Left hindlimb (tissue), 1 donor: Measurements from ENCODE around the gene BCAR1.
"Not testable (repeated sequence)": the region's sequence is repeated elsewhere in the genome, so short reads cannot be mapped to it uniquely, and the experiment has no call there.

Experiments used
- DNase-seq: peaks from one replicate; pipeline ENCODE4 v3.0.0-alpha.2; 2018

Gene BCAR1

DNA sequence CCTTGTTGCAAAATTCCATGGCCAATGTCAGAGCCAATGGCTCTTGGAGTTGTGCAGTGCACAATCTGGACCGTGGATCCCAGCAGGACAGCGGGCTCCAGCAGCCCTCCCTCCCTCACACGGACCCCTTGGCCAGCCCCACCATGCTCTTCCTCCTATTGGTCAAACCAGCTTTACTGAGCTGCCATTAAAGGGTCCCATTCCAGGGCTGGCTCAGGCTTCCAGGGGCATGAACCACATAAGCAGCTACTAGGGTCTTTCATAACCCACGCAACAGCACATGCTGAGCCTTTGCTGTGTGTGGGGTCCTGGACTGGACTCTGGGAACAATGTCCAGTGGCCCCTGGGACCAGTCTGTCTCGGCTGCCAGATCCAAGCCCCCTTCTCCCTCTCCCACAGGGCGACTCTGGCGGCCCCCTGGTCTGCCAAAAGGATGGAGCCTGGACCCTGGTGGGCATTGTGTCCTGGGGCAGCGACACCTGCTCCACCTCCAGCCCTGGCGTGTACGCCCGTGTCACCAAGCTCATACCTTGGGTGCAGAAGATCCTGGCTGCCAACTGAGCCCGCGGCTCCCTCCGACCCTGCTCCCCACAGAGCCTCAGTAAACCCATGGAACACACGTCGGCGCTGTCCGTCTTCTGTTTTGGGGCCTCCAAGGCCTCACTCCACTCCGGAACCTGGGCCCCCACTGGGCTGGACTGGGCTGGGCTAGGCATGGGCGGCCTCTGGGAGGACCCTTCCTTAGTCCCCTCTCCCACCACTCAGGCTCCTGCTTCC, 26.9 kb downstream of the BCAR1 start:
- DNase-seq: peak; percentile 34

DNA sequence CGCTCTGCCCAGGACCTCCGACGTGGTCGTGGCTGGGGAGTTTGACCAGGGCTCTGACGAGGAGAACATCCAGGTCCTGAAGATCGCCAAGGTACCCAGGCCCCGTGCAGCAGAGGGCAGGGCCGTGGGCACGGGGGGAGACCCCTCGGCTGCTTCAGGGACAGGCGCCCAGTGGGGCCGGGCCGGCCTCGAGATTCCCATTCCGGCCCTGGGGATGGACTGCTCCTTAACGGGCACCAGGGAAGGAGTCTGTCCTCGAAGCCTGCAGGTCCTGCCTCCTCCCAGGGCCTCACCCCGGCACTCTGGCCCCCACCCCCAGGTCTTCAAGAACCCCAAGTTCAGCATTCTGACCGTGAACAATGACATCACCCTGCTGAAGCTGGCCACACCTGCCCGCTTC, 28.3 kb downstream of the BCAR1 start:
- not testable (repeated sequence) for DNase-seq

DNA sequence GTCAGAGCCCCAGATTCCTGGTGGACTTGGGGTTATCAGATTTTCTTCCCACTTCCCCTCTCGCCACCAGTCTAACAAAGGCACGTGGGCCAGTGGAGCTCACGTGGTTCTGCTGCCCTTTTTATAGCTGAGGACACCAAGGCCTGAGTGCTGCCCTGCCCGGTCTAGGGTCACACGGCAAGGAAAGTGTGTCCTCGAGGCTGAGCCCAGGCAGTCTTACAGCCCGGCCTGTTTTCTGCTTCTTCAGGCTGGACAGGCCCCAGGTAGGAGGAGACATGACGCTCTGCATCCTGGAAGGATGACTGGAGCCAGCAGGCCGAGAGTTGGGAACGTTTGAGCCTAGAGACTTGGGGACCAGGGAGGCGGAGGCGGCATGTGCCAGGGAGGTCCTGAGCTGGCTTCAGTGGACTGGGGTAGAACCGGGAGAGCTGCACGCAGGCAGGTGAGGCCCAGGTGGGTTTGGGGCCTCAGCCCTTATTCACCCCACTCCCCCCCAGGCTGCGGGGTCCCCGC, 29.1 kb downstream of the BCAR1 start:
- DNase-seq: peak; percentile 61

DNA sequence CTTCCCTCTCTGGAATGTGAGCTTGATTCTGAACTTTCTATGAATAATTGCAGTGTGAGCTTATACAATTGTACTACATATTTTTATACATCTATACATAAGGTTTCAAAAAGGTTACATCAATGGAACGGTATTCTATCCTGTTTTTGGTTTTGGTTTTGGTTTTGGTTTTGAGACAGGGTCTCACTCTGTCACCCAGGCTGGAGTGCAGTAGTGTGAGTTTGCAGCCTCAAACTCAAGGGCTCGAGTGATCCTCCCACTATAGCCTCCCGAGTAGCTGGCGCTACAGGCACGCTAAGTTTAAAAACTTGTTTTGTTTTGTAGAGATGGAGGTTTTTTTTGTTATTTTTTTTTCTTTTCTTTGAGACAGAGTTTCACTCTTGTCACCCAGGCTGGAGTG, 31.6 kb downstream of the BCAR1 start:
- DNase-seq: no peak

DNA sequence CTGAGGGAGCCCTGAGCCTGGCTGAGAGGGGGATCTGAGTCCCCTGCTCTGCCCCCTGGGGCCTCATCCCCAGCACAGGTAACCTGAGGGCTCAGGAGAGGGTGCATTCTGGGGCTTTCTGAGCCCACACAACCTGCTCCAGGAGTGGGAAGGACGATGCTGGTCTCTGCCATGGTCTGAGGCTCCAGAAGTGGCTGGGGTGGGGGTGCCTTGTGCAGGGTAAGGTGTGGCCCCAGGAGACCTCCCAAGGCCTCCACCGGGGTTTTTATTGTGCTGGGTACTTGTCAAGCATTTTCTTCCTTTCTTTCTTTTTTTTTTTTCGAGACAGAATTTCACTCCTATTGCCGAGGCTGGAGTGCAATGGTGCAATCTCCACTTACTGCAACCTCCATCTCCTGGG, 32.3 kb downstream of the BCAR1 start:
- DNase-seq: no peak

DNA sequence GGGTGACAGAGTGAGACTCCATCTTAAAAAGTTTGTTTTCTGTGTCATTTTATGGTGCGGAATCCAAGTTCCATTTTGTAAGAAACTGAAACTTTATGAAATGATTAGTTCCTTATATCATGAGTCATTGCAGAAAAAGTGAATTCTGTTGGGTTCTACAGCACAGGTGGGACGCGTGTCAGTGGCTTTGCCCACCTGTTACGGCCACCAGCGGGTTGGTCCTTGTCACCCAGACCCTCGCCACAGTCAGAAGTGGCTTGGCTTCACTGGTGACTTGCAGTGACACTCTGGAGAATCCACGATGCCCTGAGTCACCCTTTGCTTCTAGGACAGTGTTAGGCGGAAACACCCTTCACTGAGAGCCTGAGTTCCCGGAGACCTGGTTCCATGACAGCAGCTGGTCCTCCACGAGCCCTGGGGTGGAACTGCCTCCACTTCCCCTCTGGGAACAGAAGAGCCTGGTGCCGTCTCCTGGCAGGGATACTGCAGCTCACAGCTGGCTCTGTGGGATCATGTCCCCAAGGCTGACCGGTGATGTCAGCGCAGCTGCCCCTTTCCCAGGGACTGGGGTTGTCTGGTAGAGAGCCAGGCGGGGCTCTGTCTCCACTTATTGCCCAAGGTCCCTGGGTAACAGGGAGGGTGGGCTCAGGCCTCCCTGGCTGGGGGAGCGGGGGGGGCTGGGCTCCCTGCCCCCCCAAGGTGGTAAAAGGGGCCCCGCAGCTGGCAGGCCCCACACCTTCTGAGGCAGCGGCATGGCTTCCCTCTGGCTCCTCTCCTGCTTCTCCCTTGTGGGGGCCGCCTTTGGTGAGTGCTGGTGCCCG, 33.0 kb downstream of the BCAR1 start, which contains the start of gene CTRB1:
Gene CTRB1, plus strand, starts transcription at position 733 of the 821 bp plus-strand sequence. Its CDS starts 20 bp downstream, at position 753.
- no peak for DNase-seq

DNA sequence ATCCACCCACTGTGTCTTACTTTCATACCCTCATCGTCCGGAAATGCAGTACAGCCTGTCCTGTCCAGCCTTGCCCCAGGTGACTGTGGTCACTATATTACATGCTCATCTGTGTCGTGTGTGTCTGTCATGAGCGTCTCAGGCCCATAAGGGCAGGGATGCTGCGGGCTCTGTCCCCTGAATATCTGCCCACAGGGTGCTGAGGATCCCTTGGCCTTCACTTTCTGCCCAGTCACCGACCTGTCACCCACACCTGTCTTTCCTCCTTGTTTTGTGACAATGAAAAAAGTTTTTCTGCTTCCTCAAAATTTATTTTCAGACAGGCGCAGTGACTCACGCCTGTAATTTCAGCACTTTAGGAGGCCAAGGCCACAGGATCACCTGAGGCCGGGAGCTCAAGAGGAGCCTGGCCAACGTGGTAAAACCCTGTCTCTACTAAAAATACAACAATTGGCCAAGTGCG, 34.0 kb downstream of the BCAR1 start:
- no peak for DNase-seq

DNA sequence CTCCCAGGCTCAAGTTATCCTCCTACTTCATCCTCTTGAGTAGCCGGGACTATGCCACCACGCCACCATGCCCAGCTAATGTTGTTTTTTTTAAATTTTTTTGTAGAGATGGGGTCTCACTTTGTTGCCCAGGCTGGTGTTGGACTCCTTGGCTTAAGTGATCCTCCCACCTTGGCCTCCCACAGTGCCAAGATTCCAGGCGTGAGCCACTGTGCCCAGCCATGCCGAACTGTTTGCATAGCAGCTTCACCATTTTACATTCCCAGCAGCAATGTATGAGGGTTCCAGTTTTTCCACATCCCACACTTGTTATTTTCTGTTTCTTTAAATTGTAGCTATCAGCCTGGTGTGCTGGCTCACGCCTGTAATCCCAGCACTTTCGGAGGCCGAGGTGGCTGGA, 34.8 kb downstream of the BCAR1 start:
- no peak for DNase-seq

DNA sequence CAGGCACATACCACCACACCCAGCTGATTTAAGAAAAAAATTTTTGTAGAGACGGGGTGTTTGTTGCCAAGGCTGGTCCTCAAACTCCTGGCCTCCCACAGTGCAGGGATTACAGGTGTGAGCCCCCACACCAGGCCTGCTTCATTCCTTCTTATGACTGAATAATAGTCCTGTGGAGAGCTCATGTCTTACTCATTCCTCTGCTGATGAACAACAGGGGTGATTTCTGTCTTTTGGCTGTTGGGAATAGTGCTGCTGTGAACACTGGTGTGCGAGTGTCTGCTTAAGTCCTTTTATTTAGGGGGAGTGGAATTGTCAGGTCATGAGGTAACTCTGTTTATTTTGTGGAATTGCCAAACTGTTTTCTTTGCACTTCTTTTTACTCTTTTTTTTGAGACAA, 35.3 kb downstream of the BCAR1 start:
- DNase-seq: no peak

DNA sequence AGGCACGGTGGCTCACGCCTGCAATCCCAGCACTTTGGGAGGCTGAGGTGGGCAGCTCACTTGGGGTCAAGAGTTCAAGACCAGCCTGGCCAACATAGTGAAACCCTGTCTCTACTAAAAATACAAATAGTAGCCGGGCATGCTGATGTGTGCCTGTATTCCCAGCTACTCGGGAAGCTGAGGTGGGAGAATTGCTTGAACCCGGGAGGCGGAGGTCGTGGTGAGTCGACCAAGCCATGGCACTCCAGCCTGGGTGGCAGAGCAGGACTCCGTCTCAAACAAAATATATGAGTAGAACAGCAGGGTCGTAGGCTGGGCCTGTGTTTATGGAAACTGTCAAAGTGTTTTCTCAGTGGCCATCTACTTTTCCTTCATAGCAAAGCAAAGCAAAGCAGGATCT, 40.1 kb downstream of the BCAR1 start:
- DNase-seq: not testable (repeated sequence)

DNA sequence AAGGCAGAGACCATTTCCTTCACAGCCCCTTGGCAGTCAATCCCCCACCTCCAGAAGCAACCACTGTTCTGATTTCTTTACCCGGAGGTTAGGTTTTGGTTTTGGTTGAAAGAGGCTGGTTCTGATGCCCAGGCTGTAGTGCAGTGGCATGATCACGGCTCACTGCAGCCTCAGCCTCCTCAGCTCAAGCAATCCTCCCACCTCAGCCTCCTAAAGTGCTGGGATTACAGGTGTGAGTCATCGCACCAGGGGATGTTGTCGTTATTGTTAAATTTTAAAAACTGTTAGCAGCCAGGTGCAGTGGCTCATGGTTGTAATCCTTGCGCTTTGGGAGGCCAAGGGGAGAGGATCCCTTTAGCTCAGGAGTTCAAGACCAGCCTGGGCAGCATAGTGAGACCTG, 41.5 kb downstream of the BCAR1 start:
- no peak for DNase-seq

DNA sequence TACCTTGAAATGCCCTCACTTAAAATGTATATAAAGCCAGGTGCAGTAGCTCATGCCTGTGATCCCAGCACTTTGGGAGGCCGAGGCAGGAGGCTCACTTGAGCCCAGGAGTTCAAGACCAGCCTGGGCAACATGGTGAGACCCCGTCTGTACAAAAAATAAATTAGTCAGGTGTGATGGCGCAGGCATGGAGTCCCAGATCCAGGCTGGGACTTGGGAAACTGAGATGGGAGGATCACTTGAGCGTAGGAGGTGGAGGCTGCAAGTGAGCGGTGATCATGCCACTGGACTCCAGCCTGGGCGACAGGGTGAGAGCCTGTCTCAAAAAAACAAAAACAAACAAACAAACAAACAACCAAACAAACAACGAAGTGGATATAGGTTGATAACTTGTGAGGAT, 41.9 kb downstream of the BCAR1 start:
- not testable (repeated sequence) for DNase-seq

DNA sequence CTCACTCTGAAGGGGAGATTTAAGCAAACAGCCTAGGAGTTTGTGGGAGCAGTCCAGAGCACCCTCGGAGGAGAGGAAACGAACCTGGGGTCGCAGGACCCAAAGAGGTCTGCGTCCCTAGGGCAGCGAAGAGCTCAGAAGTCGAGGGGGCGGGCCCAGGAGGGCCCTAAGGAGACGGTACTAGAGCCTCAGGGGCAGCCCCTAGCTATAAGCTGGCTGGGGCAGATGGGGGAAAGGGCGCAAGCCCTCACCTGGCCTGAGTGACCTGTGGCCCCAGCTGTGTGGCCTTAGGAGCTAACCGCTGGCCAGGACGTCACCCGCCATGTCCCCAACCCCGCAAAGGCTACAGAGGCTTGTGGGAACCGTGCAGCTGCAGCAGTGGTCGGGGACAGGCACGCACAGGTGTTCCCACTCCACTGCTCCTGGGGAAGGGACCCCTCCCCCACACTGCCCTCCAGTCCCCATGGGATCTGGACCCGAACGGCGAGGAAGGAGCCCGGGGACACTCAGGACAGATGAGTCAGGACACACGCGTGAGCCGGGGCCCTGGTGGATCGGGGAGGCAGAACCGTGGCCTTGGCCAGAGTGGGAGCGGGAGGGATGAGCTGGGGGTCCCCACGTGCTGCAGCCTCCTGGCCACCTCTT, 42.4 kb downstream of the BCAR1 start:
- no peak for DNase-seq

DNA sequence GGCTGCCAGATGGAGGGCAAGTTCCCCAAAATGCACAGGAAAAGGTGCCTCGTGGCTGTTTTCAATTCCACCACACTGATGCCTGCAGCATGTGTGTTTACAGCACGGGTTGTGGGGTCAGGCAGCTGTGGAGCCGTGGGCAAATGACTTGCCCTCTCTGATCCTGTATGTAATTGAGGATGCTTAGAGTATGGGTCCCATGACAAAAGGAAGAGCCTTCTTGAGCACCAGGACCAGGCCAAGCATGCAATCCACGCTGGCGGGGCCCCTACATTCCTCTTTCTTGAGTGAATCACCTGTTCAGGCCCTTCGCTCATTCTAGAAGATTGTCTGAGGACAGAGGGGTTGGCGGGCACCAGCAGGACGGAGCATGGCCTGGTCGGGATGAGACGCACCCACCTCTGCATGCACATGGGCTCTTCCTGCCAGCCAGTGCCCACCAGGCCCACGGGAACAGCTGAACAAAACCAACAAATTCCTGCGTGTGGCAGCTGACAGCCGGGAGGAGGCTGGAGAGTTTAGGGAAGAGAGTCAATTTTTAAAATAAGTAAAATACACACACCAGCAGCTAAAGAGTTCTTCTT, 43.1 kb downstream of the BCAR1 start:
- no peak for DNase-seq

DNA sequence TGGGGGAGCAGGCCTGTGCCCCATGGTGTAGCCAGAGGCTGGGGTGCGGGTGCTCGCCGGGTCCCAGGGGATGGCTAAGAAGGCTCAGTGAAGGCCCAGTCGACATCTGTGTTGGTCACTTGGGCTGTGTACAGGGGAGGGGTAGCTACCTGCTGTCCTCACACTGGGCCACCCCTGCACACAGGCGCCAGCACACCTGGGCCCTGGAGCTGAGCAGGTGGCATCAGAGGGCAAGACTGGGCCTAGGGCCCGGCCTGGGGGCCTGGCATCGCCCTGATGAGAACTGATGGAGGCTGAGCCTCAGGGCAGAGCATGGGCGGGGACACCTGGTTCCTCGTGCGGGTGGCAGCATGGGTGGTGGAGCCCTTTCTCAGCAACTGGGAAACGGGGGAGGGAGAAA, 43.6 kb downstream of the BCAR1 start:
- no peak for DNase-seq

DNA sequence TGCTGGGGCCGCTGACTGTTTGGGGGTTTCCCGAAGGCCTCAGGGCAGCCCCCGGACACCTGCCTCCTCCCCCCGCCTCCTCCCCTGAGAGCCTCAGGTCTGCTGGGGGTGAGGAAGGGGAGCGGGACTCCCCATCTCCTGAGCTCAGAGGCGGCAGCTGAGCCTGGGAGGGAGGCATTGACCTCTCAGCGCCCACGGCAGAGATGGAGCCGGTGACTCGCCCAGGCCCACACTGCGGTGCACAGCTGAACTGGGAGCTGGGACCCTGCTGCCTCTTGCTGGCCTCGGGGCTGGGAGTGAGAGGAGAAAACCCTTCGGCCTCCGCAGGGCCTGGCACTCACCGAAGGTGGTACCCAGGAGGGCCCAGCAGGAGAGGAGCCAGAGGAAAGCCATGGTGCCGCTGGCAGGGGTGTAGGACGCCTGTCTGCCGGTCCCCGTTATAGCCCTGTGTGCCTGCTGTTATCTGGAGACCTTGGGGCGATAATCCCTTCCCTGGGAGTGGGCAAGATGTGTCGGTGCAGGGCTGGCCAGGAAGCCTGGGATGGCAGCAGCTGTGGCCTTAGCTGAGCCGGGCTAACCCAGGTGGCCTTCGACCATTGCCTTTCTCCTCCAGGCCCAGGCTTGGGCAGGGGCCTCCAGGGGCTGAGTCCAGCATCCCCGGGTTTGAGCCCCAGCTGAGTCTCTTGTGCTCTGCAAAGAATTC, 44.5 kb downstream of the BCAR1 start, which contains the start of gene CTRB2:
Gene CTRB2, minus strand, starts transcription at position 413 of the 703 bp plus-strand sequence. Its CDS starts 20 bp downstream, at position 393.
- no peak for DNase-seq

DNA sequence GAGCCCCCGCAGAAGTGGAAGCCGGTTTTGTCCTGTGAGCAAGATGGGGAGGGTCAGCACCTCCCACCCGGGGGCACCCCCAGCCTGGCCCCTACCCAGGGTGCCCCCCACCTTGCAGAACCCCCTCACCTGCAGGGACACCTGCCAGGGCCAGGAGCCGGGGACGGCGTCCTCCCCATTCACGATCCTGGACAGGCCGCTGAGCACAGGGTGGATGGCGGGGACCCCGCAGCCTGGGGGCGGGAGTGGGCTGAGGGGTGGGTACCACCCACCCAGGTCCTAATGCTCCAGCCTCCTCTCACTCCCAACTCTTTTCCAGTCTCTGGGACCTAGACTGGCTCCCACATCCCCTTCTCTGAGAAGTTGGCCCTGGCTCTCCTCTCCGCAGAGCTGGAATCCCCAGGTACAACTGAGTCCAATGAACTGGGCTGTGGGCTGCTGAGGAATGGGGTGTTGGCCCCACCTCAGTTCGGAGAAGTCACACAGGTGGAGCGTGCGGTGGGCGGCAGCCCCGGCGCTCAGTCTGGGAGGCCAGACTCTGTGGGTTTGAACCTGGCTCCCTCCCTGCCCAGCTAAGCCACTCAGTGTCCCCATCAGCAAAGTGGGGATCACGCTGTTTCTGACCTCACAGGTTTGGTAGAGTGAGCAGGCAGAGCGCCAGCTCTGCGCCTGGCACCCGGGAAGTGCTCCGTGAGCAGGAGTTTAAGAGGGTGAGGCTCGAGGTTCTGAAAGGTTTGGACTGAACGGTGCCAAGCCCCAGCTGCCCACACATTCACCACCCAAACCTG, 45.3 kb downstream of the BCAR1 start:
- not testable (repeated sequence) for DNase-seq

DNA sequence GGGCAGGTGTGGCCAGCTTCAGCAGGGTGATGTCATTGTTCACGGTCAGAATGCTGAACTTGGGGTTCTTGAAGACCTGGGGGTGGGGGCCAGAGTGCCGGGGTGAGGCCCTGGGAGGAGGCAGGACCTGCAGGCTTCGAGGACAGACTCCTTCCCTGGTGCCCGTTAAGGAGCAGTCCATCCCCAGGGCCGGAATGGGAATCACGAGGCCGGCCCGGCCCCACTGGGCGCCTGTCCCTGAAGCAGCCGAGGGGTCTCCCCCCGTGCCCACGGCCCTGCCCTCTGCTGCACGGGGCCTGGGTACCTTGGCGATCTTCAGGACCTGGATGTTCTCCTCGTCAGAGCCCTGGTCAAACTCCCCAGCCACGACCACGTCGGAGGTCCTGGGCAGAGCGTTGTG, 46.0 kb downstream of the BCAR1 start:
- DNase-seq: not testable (repeated sequence)

DNA sequence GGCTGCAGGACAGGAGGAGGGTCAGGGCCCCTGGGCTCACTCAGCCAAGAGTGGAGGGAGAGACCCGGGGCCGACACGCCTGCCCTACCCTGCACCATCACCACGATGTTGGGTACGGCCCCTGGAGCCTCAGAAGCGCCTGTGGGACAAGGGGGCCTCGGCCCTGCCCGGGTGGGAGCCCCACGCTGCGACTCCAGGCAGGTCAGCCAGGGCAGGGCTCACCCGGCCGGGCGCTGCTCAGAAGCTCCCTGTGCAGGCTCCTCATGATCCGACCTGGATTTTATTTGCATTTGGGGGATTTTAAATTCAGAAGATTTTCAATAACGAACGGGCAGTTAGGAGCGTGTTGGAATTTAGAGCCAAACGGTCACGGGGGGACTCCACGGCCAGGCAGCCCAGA, 46.5 kb downstream of the BCAR1 start:
- not testable (repeated sequence) for DNase-seq

DNA sequence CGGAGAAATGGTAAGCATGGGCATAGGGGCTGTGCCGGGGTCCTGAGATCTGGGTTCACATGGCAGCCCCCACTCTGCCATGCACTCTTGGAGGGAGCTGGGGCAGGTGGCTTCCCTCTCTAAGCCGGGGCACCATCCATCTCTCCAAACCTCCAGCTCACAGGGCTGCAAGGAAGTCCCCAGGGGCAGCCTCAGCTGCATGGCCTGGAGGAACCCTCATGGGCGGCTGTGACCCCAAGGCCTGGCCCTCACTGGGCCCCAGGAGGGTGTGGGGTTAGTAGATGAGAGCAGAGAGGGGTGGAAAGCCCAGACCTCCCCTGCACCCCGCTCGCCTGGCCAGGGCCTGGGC, 47.0 kb downstream of the BCAR1 start:
- no peak for DNase-seq
